GM10248 (cell line): ENCODE results near the gene SIRT5.
A peak's percentile ranks its signal among the peaks of the same experiment; 100 is the strongest.

Experiments
- CTCF ChIA-PET: fragments of 300-600 bp; sonication (Branson Sonifier 250); formaldehyde crosslinking; extraction: SDS; loops from one replicate; lab custom pipeline; 2021; ENCODE audit warnings: antibody characterized with exemption; lab: Yijun Ruan, JAX
- POLR2A ChIA-PET: fragments of 350-650 bp; sonication (Branson Sonifier 250); formaldehyde crosslinking; extraction: SDS; loops from one replicate; lab custom pipeline; 2020; ENCODE audit warnings: antibody characterized with exemption; lab: Yijun Ruan, JAX
- DNase-seq: peaks from one replicate; pipeline ENCODE4 v3.0.0; 2012; ENCODE audit errors: extremely low spot score
- TF ChIP-seq, protein P1 (sequence below): IDR thresholded peaks from 2 replicates; pipeline ENCODE4 v1.5.1; 2012; ENCODE audit warnings: mild to moderate bottlenecking, low read depth; ENCODE audit errors: extremely low read depth, missing control alignments, control extremely low read depth

Gene SIRT5

DNA sequence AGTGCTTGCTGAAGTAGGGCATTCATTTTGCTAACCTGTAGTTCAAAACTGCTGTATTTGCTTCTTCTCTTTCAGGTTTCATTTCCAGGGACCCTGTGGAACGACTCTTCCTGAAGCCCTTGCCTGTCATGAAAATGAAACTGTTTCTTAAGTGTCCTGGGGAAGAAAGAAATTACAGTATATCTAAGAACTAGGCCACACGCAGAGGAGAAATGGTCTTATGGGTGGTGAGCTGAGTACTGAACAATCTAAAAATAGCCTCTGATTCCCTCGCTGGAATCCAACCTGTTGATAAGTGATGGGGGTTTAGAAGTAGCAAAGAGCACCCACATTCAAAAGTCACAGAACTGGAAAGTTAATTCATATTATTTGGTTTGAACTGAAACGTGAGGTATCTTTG is 37.3 kb downstream of the SIRT5 start:
- POLR2A ChIA-PET, result no interaction called here
- CTCF ChIA-PET, result interaction anchor here (1.5 kb wide), 1 partner anchor 18 kb away, joined by 3 read pairs; no protein-coding TSS in a partner anchor
- TF ChIP-seq, protein P1, sequence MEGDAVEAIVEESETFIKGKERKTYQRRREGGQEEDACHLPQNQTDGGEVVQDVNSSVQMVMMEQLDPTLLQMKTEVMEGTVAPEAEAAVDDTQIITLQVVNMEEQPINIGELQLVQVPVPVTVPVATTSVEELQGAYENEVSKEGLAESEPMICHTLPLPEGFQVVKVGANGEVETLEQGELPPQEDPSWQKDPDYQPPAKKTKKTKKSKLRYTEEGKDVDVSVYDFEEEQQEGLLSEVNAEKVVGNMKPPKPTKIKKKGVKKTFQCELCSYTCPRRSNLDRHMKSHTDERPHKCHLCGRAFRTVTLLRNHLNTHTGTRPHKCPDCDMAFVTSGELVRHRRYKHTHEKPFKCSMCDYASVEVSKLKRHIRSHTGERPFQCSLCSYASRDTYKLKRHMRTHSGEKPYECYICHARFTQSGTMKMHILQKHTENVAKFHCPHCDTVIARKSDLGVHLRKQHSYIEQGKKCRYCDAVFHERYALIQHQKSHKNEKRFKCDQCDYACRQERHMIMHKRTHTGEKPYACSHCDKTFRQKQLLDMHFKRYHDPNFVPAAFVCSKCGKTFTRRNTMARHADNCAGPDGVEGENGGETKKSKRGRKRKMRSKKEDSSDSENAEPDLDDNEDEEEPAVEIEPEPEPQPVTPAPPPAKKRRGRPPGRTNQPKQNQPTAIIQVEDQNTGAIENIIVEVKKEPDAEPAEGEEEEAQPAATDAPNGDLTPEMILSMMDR, result no peak
- no peak for DNase-seq

DNA sequence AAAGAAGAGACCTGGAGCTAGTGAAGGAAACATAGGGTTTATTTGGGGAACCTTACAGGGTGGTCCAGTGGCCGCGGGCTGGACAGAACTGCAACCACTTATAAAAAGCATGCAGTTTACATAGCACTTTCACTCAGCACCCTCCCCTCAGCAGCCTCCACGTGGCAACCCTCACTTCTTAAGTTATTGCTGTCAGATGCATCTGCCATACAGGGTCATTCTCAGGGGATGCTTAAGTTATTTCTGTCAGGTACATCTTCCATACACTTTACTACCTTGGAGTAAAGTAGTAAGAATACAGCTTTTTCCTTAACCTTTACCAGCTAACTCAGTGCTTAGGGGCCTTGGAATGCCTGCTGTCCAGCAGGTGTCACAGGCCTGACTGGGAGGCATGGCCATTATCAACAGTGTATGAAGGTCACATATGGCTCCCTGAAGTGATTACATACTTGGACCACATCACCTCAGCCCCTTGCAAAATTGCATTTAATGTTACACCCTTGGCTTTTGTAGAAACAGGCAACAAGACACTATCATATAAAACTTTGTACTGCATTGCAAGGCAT is 38.7 kb downstream of the SIRT5 start:
- CTCF ChIA-PET, result interaction anchor here (1.4 to 4.0 kb wide), 4 partner anchors 13 to 281 kb away, joined by 3 to 43 read pairs (median 16); partner anchors contain the start of gene SIRT5
- no peak for DNase-seq
- TF ChIP-seq, protein P1, result no peak
- POLR2A ChIA-PET, result no interaction called here

DNA sequence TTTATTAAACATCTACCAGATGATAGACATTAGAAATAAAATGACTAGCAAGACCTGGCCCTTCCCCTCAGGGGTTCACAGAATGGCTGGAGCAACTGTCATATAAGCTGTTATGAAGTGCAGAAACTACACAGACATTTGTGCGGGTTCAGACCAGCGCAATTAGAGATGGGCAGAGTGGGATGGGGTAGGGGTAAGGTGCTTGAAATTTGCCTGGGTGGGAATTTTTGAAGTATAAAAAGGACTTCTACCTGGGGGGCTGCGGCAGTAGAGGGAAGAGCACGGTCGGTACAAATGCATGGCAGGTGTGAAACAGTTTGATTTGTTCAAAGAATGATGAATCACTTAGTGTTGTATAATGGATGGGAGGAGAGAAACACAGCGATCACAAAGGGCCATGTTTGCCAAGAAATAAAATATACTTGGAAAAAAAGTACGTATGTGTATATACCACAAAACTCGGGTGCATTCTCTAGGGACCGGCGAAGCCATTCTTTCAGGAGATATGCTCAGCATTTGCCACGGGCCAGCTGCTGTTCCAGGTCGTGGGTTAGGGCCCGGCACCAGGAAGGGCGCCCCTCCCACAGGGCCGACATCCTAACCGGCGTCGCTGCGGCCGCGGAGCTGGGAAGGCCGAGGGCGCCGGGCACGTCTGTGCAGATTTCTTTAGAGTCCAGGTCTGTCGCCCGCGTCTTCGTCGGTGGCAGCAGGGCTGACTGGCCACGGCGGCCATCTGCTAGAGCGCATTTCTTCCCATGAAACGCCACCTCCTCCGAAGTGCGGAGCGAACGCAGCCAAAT is 39.9 kb downstream of the SIRT5 start:
- POLR2A ChIA-PET, result interaction anchor here (0.9 to 1.4 kb wide), 2 partner anchors 40 to 284 kb away, joined by 3 read pairs; partner anchors contain the start of gene SIRT5
- peak; percentile 34 for DNase-seq
- CTCF ChIA-PET, result interaction anchor here (0.8 to 4.0 kb wide), 21 partner anchors 9 to 703 kb away, joined by 3 to 43 read pairs (median 4); partner anchors contain the start of genes GFOD1, RANBP9, SIRT5 and TBC1D7
- TF ChIP-seq, protein P1, result no peak

DNA sequence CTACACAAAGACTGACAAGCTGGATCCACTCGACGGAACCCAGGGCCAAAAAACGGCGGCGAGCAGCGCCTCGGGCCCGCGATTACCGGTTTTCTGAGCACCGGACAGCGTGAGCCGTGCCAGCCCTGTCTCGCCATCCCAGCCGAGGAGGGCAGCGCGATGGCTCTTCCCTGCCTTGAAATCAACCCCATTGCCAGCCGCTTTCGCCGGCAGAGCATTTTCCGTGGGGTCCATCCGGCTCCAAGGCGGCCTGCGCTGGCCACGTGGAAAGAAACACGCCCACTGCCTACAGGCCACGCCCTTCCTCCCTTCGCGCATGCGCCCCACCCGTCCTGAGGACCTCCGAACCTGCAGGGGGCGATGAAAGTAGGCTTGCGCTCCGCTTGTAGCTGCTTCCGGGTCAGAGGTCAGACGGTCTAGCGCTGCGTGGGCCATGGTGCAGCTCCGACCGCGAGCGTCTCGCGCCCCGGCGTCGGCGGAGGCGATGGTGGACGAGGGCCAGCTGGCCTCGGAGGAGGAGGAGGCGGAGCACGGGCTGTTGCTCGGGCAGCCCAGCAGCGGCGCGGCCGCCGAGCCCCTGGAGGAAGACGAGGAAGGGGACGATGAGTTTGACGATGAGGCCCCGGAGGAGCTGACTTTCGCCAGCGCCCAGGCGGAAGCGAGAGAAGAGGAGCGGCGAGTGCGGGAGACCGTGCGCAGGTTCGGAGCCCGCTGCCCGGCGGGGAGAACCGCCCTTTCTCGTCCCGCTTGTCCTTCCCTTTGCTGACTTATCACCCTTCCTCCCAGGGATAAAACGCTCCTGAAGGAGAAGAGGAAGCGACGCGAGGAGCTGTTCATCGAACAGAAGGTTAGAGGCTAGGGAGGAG is 40.8 kb downstream of the SIRT5 start, which contains the start of gene NOL7:
Gene NOL7, plus strand, starts transcription at position 410 of the 866 bp plus-strand sequence. Its CDS starts 24 bp downstream, at position 434.
- TF ChIP-seq, protein P1, result peak; percentile 92
- ChIA-PET CTCF (interaction anchor here (0.6 to 4.0 kb wide), 41 partner anchors 10 to 704 kb away, joined by 3 to 43 read pairs (median 3); partner anchors contain the start of genes GFOD1, RANBP9, SIRT5 and TBC1D7), POLR2A (interaction anchor here (0.5 to 1.4 kb wide), 5 partner anchors 10 to 1387 kb away, joined by 3 to 5 read pairs (median 3); partner anchors contain the start of gene SIRT5)
- DNase-seq, result peak; percentile 98

DNA sequence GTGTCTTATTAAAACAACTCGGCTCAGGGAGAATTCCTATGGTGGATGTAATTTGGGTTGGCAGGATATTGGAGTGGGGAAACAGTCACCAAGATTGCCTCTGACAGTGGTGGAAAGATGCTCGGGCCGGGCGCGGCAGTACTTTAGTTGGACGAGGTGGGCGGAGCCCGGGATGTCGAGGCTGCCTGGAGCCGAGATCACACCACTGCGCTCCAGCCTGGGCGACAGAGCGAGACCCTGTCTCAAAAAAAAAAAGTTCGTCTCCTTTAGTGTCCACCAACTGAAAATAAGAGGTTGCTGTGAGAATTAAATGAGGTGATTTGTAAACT is 41.4 kb downstream of the SIRT5 start:
- CTCF ChIA-PET, result interaction anchor here (0.6 to 4.0 kb wide), 41 partner anchors 10 to 704 kb away, joined by 3 to 43 read pairs (median 3); partner anchors contain the start of genes GFOD1, RANBP9, SIRT5 and TBC1D7
- peak; percentile 24 for DNase-seq
- TF ChIP-seq, protein P1, result no peak
- POLR2A ChIA-PET, result interaction anchor here (0.5 to 1.4 kb wide), 4 partner anchors 9 to 1386 kb away, joined by 3 to 5 read pairs (median 3); partner anchors contain the start of gene SIRT5
